GM19467 (cell line): ENCODE measurements around the gene TAAR9.
"Not testable (repeated sequence)": the region's sequence is repeated elsewhere in the genome, so short reads cannot be mapped to it uniquely, and the experiment has no call there.

Source experiments
- ATAC-seq: cut with Tn5 transposase; IDR thresholded peaks from one replicate; pipeline ENCODE4 v1.9.1; 2021; ENCODE audit warnings: mild to moderate bottlenecking, moderate library complexity; ENCODE audit not compliant: unreplicated experiment

Gene TAAR9

GRCh38 chr6:132513831-132514545 is 24.1 kb upstream of the TAAR9 start:
- ATAC-seq = no peak

GRCh38 chr6:132515386-132515785 is 22.7 kb upstream of the TAAR9 start:
- no peak for ATAC-seq

- no peak for ATAC-seq
Measured at GRCh38 chr6:132520953-132521352, 17.1 kb upstream of the TAAR9 start.

GRCh38 chr6:132524646-132525045 is 13.4 kb upstream of the TAAR9 start:
- ATAC-seq = no peak

GRCh38 chr6:132525866-132526265 is 12.2 kb upstream of the TAAR9 start:
- ATAC-seq = no peak

- no peak for ATAC-seq
Measured at GRCh38 chr6:132526461-132526860, 11.6 kb upstream of the TAAR9 start.

- no peak for ATAC-seq
Measured at GRCh38 chr6:132527791-132528190, 10.3 kb upstream of the TAAR9 start.

GRCh38 chr6:132530293-132530974 is 7.6 kb upstream of the TAAR9 start:
- ATAC-seq = peak; percentile 92

- not testable (repeated sequence) for ATAC-seq
Measured at GRCh38 chr6:132534546-132534945, 3.5 kb upstream of the TAAR9 start.

- no peak for ATAC-seq
Measured at GRCh38 chr6:132537145-132537544, 932 bp upstream of the TAAR9 start.

- no peak for ATAC-seq
Measured at GRCh38 chr6:132544826-132545225, 6.7 kb downstream of the TAAR9 start.

- ATAC-seq = no peak
Measured at GRCh38 chr6:132548746-132549463, 10.8 kb downstream of the TAAR9 start.

- no peak for ATAC-seq
Measured at GRCh38 chr6:132551214-132551613, 13.1 kb downstream of the TAAR9 start.

- ATAC-seq = no peak
Measured at GRCh38 chr6:132552372-132552771, 14.3 kb downstream of the TAAR9 start, which contains the start of gene TAAR8. TAAR8 (plus strand) TSS chr6:132552672; CDS start chr6:132552693, 21 bp downstream.

- not testable (repeated sequence) for ATAC-seq
Measured at GRCh38 chr6:132560087-132560486, 22.0 kb downstream of the TAAR9 start.

GRCh38 chr6:132566404-132566803 is 28.3 kb downstream of the TAAR9 start:
- no peak for ATAC-seq

- ATAC-seq = no peak
Measured at GRCh38 chr6:132567566-132567965, 29.5 kb downstream of the TAAR9 start.

- ATAC-seq = no peak
Measured at GRCh38 chr6:132568611-132569010, 30.5 kb downstream of the TAAR9 start.

GRCh38 chr6:132569170-132569569 is 31.1 kb downstream of the TAAR9 start:
- ATAC-seq = no peak

GRCh38 chr6:132570221-132570777 is 32.2 kb downstream of the TAAR9 start, which contains the start of gene TAAR6:
TAAR6 (plus strand) TSS chr6:132570322; CDS start chr6:132570322, 0 bp downstream.
- no peak for ATAC-seq

GRCh38 chr6:132571774-132572173 is 33.7 kb downstream of the TAAR9 start:
- ATAC-seq = no peak
